HCT116 (cell line): ENCODE results near the gene ROR2. TPM values are rescaled to one million over a fixed set of nuclear protein-coding genes. Genes with fewer than 3 reads are reported as not detected.

Experiments used
- ATAC-seq: fragments of 200-7000 bp; cut with Tn5 transposase; 2 replicates; pipeline ENCODE4 v1.9.1; 2020; ENCODE audit warnings: mild to moderate bottlenecking, moderate library complexity
- BruUV-seq: library from RNA; stranded (reverse); fragments of 400-500 nt; replicated peaks from 2 replicates; lab custom pipeline; 2021; lab: Mats Ljungman, UMichigan
- CTCF ChIA-PET: fragments of 300-600 bp; sonication (Branson Sonifier 250); formaldehyde crosslinking; loops from one replicate; lab custom pipeline; 2021; ENCODE audit warnings: antibody characterized with exemption; lab: Charles Lee
- POLR2A ChIA-PET: fragments of 300-600, 350-600 bp; sonication (Branson Sonifier 250); formaldehyde crosslinking; loops from one replicate; lab custom pipeline; 2021; ENCODE audit warnings: antibody characterized with exemption; lab: Charles Lee
- RAD21 ChIA-PET, 2 experiments: fragments of 300-600 bp; sonication (Branson Sonifier 250); formaldehyde crosslinking; loops; one replicate each; lab custom pipeline; 2023; ENCODE audit warnings: low total read pairs in 2 of 2; ENCODE audit not compliant: uncharacterized antibody in 2 of 2, unreplicated experiment in 2 of 2, low non-redundant PET in 1 of 2; lab: Charles Lee
- DNase-seq: peaks from one replicate; pipeline ENCODE4 v3.0.0-alpha.2; 2010; ENCODE audit warnings: low read depth, low spot score
- H2AFZ ChIP-seq: fragments of 200-600 bp; shearing (Covaris generic), sonication (generic); 2 replicates; pipeline ENCODE4 v1.6.1; 2017; ENCODE audit warnings: low read depth, mixed run types, mixed read lengths, antibody characterized with exemption, low read length; ENCODE audit not compliant: poor library complexity, severe bottlenecking
- H3K27ac ChIP-seq: 2 replicates; pipeline ENCODE4 v1.5.1; 2012; ENCODE audit warnings: low read depth, low read length
- H3K27me3 ChIP-seq: fragments of 200-600 bp; sonication (generic); 2 replicates; pipeline ENCODE4 v1.6.1; 2016; ENCODE audit warnings: mixed run types, low read length, mixed read lengths; ENCODE audit not compliant: insufficient read depth
- H3K36me3 ChIP-seq, 2 experiments: fragments of 200-500 bp in 1 of 2; fragments of 200-600 bp in 1 of 2; sonication (Bioruptor generic) in 1 of 2; sonication (generic) in 1 of 2; 2 replicates each; pipeline versions ENCODE4 v1.5.1 to v1.6.1; 2014 to 2016; ENCODE audit warnings: low read length in 2 of 2, inconsistent platforms in 1 of 2, mixed read lengths in 1 of 2, mixed run types in 1 of 2; ENCODE audit not compliant: insufficient read depth in 2 of 2, control insufficient read depth in 1 of 2
- H3K4me1 ChIP-seq, 2 experiments: fragments of 200-600 bp in 1 of 2; sonication (generic) in 1 of 2; 2 replicates each; pipeline versions ENCODE4 v1.5.1 to v1.6.1; 2012 to 2017; ENCODE audit warnings: low read length in 2 of 2, inconsistent platforms in 1 of 2, mild to moderate bottlenecking in 1 of 2, mixed read lengths in 1 of 2, mixed run types in 1 of 2, moderate library complexity in 1 of 2; ENCODE audit not compliant: insufficient read depth in 2 of 2, control insufficient read depth in 1 of 2
- H3K4me2 ChIP-seq: fragments of 200-600 bp; sonication (generic); 2 replicates; pipeline ENCODE4 v1.6.1; 2017; ENCODE audit warnings: mixed run types, low read length, mixed read lengths
- H3K4me3 ChIP-seq, 2 experiments: fragments of 200-600 bp in 1 of 2; sonication (generic) in 1 of 2; replicated peaks in 1 of 2; 2 replicates each; pipeline ENCODE4 v1.5.1; 2011 to 2016; ENCODE audit warnings: low read length in 2 of 2, control low read depth in 1 of 2, low read depth in 1 of 2, mild to moderate bottlenecking in 1 of 2, mixed read lengths in 1 of 2, mixed run types in 1 of 2
- H3K79me2 ChIP-seq: fragments of 200-600 bp; sonication (generic); 2 replicates; pipeline ENCODE4 v1.6.1; 2017; ENCODE audit warnings: mild to moderate bottlenecking, mixed run types, low read length, moderate library complexity, mixed read lengths; ENCODE audit not compliant: insufficient read depth
- H3K9ac ChIP-seq: fragments of 200-600 bp; sonication (generic); 2 replicates; pipeline ENCODE4 v1.6.1; 2016; ENCODE audit warnings: low read length, mixed read lengths
- H3K9me2 ChIP-seq: fragments of 200-600 bp; sonication (generic), shearing (Covaris generic); 2 replicates; pipeline ENCODE4 v1.6.1; 2017; ENCODE audit warnings: mixed run types, mild to moderate bottlenecking, moderate library complexity; ENCODE audit not compliant: insufficient read depth
- H3K9me3 ChIP-seq, 2 experiments: fragments of 200-500 bp in 1 of 2; fragments of 200-600 bp in 1 of 2; sonication (Bioruptor generic) in 1 of 2; sonication (generic) in 1 of 2; 2 replicates each; pipeline ENCODE4 v1.6.1; 2014 to 2017; ENCODE audit warnings: low read length in 2 of 2, mixed read lengths in 2 of 2, inconsistent platforms in 1 of 2, low read depth in 1 of 2, mild to moderate bottlenecking in 1 of 2, mixed run types in 1 of 2, moderate library complexity in 1 of 2; ENCODE audit not compliant: control insufficient read depth in 1 of 2, insufficient read depth in 1 of 2
- H4K20me1 ChIP-seq: fragments of 200-600 bp; sonication (generic), shearing (Covaris generic); 2 replicates; pipeline ENCODE4 v1.6.1; 2017; ENCODE audit warnings: mixed run types, mild to moderate bottlenecking, moderate library complexity; ENCODE audit not compliant: insufficient read depth
- CTCF ChIP-seq, 3 experiments: fragments of 200-600 bp in 1 of 3; sonication (generic) in 1 of 3; IDR thresholded peaks in 2 of 3; conservative IDR thresholded peaks in 1 of 3; 2 replicates each; pipeline ENCODE4 v1.5.1; 2012 to 2017; ENCODE audit warnings: low read depth in 2 of 3, low read length in 2 of 3, antibody characterized with exemption in 1 of 3, borderline replicate concordance in 1 of 3, control low read depth in 1 of 3, mild to moderate bottlenecking in 1 of 3, mixed read lengths in 1 of 3, mixed run types in 1 of 3, moderate library complexity in 1 of 3; ENCODE audit not compliant: insufficient read depth in 1 of 3
- EZH2 ChIP-seq: fragments of 200-600 bp; sonication (generic); IDR thresholded peaks from 2 replicates; pipeline ENCODE4 v1.6.1; 2017; ENCODE audit warnings: antibody characterized with exemption, mixed run types
- JUND ChIP-seq: IDR thresholded peaks from 2 replicates; pipeline ENCODE4 v1.6.1; 2012
- MAX ChIP-seq: IDR thresholded peaks from 2 replicates; pipeline ENCODE4 v1.6.1; 2012
- POLR2AphosphoS5 ChIP-seq: IDR thresholded peaks from 2 replicates; pipeline ENCODE4 v1.6.1; 2011; ENCODE audit warnings: mild to moderate bottlenecking, low read depth, low read length, moderate library complexity
- REST ChIP-seq: IDR thresholded peaks from 2 replicates; pipeline ENCODE4 v1.6.1; 2012; ENCODE audit warnings: low read depth
- SIN3A ChIP-seq: IDR thresholded peaks from 2 replicates; pipeline ENCODE4 v1.6.1; 2012; ENCODE audit warnings: low read depth
- SRF ChIP-seq: IDR thresholded peaks from 2 replicates; pipeline ENCODE4 v1.6.1; 2012; ENCODE audit warnings: low read depth
- TCF7L2 ChIP-seq: IDR thresholded peaks from 2 replicates; pipeline ENCODE4 v1.7.0; 2011; ENCODE audit warnings: borderline replicate concordance, inconsistent platforms; ENCODE audit not compliant: insufficient read depth, insufficient read length; ENCODE audit errors: extremely low read depth
- YY1 ChIP-seq: IDR thresholded peaks from 2 replicates; pipeline ENCODE4 v1.6.1; 2011; ENCODE audit warnings: low read length, low read depth, moderate library complexity, mild to moderate bottlenecking; ENCODE audit not compliant: insufficient replicate concordance; ENCODE audit errors: extremely low read depth
- ZFX ChIP-seq: fragments of 450-650 bp; IDR thresholded peaks from 2 replicates; pipeline ENCODE4 v1.6.1; 2017
- ZNF274 ChIP-seq: fragments of 200-500 bp; sonication (Bioruptor generic); IDR thresholded peaks from 2 replicates; pipeline ENCODE4 v1.6.1; 2014; ENCODE audit warnings: mild to moderate bottlenecking, low read depth, low read length, inconsistent platforms
- intact Hi-C: fragments of 100-400 bp; cut with micrococcal nuclease; formaldehyde crosslinking; loops from 2 replicates; pipeline ENCODE4 v1.10.0; 2022
- total RNA-seq: library from RNA; stranded (reverse); gene quantifications from one replicate; pipeline ENCODE4 v1.2.1, GENCODE V29; 2021; ENCODE audit not compliant: unreplicated experiment

ROR2 gene
- total RNA-seq, 1 experiment from 2014 or later = 15.7 TPM

DNA sequence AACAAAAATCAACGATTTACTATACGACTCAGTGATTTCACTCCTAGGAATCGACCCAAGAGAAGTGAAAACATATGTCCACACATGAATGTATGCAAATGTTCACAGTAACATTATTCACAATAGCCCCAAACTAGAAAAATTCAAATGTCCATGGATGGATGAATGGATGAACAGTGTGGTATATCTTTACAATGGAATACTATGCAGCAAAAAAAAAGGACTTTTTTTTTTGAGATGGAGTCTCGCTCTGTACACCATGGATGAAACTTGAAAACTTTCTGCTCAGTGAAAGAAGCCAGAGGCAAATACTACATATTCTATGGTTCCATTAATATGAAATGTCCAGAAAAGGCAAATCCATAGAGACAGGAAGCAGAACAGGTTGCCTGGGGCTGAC lies 233.8 kb downstream of the ROR2 start:
- Histone ChIP-seq H3K79me2 (no peaks in the 10 kb centered on the region), H3K36me3 (no peaks in the 10 kb centered on the region), H3K9ac (no peak overlapping the region), H4K20me1 (no peaks in the 10 kb centered on the region), H2AFZ (no peak overlapping the region), H3K4me3 (no peak overlapping the region), H3K27me3 (no peaks in the 10 kb centered on the region), H3K9me2 (no peaks in the 10 kb centered on the region), H3K4me2 (no peak overlapping the region), H3K9me3 (no peaks in the 10 kb centered on the region), H3K27ac (no peak overlapping the region), H3K4me1 (peaks cover 3 to 5% of the 10 kb centered on the region in 2 experiments; a peak in 1 of 4 replicates)
- intact Hi-C loops = no loop called here
- TF ChIP-seq SRF = no peak
- no peak for TF ChIP-seq ZNF274
- no peak for TF ChIP-seq SIN3A
- TF ChIP-seq MAX = no peak
- TF ChIP-seq JUND = no peak
- TF ChIP-seq ZFX = no peak
- TF ChIP-seq EZH2 = no peak
- TF ChIP-seq TCF7L2 = no peak
- CTCF ChIA-PET = interaction anchor here (1.0 to 1.4 kb wide), 2 partner anchors 11 to 18 kb away, joined by 3 to 6 read pairs; no protein-coding TSS in a partner anchor
- POLR2A ChIA-PET = no interaction called here
- ATAC-seq (no peak), DNase-seq (no peak)
- BruUV-seq = no TSS peak
- RAD21 ChIA-PET = no interaction called here

DNA sequence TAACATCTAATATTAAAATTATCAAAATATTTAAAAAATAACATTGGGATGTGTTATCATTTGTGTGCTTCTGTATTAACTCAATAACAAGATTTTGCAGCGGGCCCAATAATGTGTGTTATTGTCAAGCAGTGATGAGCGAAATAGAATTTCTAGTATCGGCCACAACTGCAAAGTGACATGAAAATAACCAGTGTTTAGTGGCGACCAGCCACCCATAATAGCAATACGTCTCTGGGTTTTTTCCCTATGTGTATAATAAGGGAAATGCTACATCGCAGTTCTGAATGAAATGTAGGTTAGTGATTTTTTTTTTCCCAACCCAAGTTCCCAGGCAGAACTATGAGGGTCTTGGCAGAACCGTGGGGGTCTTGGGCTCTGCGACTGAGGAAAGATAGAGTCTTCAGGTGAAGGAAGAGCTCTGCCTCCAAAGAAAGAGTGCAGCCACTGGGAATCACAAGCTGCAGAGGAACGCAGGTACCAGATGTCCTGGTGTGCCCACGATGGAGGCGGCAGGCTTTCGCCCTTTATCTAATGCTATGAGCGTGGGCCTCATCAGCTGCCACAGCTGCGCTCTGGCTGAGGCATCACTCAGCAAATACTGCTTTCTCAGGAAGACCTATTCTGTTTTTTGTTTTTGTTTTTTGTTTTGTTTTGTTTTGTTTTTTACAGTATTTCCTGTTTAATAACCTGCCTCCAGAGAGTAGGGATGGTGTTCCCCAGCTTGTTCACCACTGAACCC lies 235.0 kb downstream of the ROR2 start:
- Histone ChIP-seq H3K27me3 (no peaks in the 10 kb centered on the region), H3K4me1 (peaks cover 3 to 5% of the 10 kb centered on the region in 2 experiments; a peak in 1 of 4 replicates), H3K9me2 (no peaks in the 10 kb centered on the region), H3K79me2 (no peaks in the 10 kb centered on the region), H3K4me3 (no peak overlapping the region; a peak in 2 of 4 replicates), H2AFZ (no peak overlapping the region), H4K20me1 (no peaks in the 10 kb centered on the region), H3K27ac (no peak overlapping the region), H3K9ac (no peak overlapping the region), H3K9me3 (no peaks in the 10 kb centered on the region), H3K36me3 (no peaks in the 10 kb centered on the region), H3K4me2 (peak overlapping the region; percentile 85)
- ChIA-PET CTCF (interaction anchor here (1.4 kb wide), 1 partner anchor 800 kb away, joined by 4 read pairs; no protein-coding TSS in a partner anchor), RAD21 (no interaction called here), POLR2A (no interaction called here)
- BruUV-seq = no TSS peak
- ATAC-seq (no peak), DNase-seq (no peak)
- TF ChIP-seq CTCF (IDR thresholded peaks at IDR 0.05 in 2 of 3, conservative IDR thresholded peaks at IDR 0.05 in 1 of 3; ENCODE audit: borderline replicate concordance in 1 of 3, insufficient read depth in 1 of 3, low read depth in 2 of 3, low read length in 2 of 3) = no peak
- TF ChIP-seq YY1 = no peak
- no peak for TF ChIP-seq POLR2AphosphoS5
- TF ChIP-seq REST = no peak
- TF ChIP-seq SRF = no peak
- intact Hi-C loops = no loop called here
